Measurements from ENCODE around the gene BATF. TPM values are rescaled to one million over a fixed set of nuclear protein-coding genes. Genes with fewer than 3 reads are reported as not detected.

The BATF gene
- total and polyA plus RNA-seq, 2 experiments from 2014 or later = not detected

DNA sequence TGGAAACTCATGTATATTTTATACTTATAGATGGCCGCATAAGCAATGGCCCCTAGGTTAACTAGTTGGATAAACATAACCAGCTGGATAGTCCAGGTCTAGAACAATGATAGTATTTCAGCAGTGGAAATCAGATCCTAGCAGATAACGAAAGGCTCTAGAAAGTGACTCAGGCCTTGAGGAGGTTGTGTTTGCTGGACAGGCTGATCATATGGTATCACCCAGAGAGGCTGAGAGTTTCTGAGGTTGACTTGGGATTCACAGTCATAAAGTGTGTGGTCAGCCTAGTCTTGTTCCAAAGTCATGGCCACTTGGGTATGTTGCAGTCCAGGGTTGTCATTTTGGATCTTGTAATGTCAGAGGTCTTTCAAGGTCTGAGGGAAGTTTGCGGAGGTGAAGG is 73.0 kb downstream of the BATF start (continued):
- TF ChIP-seq, protein P1, sequence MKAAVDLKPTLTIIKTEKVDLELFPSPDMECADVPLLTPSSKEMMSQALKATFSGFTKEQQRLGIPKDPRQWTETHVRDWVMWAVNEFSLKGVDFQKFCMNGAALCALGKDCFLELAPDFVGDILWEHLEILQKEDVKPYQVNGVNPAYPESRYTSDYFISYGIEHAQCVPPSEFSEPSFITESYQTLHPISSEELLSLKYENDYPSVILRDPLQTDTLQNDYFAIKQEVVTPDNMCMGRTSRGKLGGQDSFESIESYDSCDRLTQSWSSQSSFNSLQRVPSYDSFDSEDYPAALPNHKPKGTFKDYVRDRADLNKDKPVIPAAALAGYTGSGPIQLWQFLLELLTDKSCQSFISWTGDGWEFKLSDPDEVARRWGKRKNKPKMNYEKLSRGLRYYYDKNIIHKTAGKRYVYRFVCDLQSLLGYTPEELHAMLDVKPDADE (IDR thresholded peaks at IDR 0.05) = no peak
- TF ChIP-seq ZNF331 (CRISPR knock-in tag; IDR thresholded peaks at IDR 0.05; ENCODE audit: low read depth) (no peak), POLR2AphosphoS5 (IDR thresholded peaks at IDR 0.05; ENCODE audit: low read depth) (no peak), ZNF114 (CRISPR knock-in tag; IDR thresholded peaks at IDR 0.05) (no peak), CTCF (conservative IDR thresholded peaks at IDR 0.05; ENCODE audit: low read depth in 2 of 2) (no peak), REST (IDR thresholded peaks at IDR 0.05; ENCODE audit: unreplicated experiment) (no peak), EZH2 (IDR thresholded peaks at IDR 0.05; ENCODE audit: low read depth, unreplicated experiment) (no peak), EZH2phosphoT487 (IDR thresholded peaks at IDR 0.05; ENCODE audit: unreplicated experiment) (no peak)

Other genes with a start within 250 kb of the BATF start
- gene FOS, start 243.6 kb upstream of the BATF start, total RNA-seq (2014; rRNA removed; shearing (Covaris generic)) = 39.7 and 47.3 TPM in 2 replicates
- 48.6 and 54.8 TPM in 2 replicates for gene FOS, start 243.6 kb upstream of the BATF start, polyA plus RNA-seq (2016; fragmentation: Nextera tagmentation; extraction: Ambion mirVana)
- 38.9 and 46.4 TPM in 2 replicates for gene JDP2, start 94.4 kb upstream of the BATF start, total RNA-seq (2014; rRNA removed; shearing (Covaris generic))
- 12.5 and 13.3 TPM in 2 replicates for gene JDP2, start 94.4 kb upstream of the BATF start, polyA plus RNA-seq (2016; fragmentation: Nextera tagmentation; extraction: Ambion mirVana)
- 3.1 and 3.3 TPM in 2 replicates for gene FLVCR2, start 56.2 kb downstream of the BATF start, total RNA-seq (2014; rRNA removed; shearing (Covaris generic))
- gene FLVCR2, start 56.2 kb downstream of the BATF start, polyA plus RNA-seq (2016; fragmentation: Nextera tagmentation; extraction: Ambion mirVana) = 1.4 and 3.4 TPM in 2 replicates
- 27.1 and 27.9 TPM in 2 replicates for gene ERG28, start 138.4 kb downstream of the BATF start, total RNA-seq (2014; rRNA removed; shearing (Covaris generic))
- 88.9 and 95.1 TPM in 2 replicates for gene ERG28, start 138.4 kb downstream of the BATF start, polyA plus RNA-seq (2016; fragmentation: Nextera tagmentation; extraction: Ambion mirVana)
- gene TTLL5, start 138.8 kb downstream of the BATF start, total RNA-seq (2014; rRNA removed; shearing (Covaris generic)) = 34.2 and 35.4 TPM in 2 replicates
- gene TTLL5, start 138.8 kb downstream of the BATF start, polyA plus RNA-seq (2016; fragmentation: Nextera tagmentation; extraction: Ambion mirVana) = 24.5 and 33.5 TPM in 2 replicates

All from GM23338 (cell line).